SK-N-SH (cell line): ENCODE results near the gene WDR86. TPM values are rescaled to one million over a fixed set of nuclear protein-coding genes. Genes with fewer than 3 reads are reported as not detected.

ENCODE experiments used
- CTCF ChIA-PET: fragments of 300-600, 350-600 bp; formaldehyde crosslinking; extraction: SDS; loops from one replicate; lab custom pipeline; 2021; lab: Yijun Ruan, JAX
- POLR2A ChIA-PET: fragments of 350-600 bp; sonication (Branson Sonifier 250); formaldehyde crosslinking; extraction: SDS; loops from one replicate; lab custom pipeline; 2020; ENCODE audit warnings: antibody characterized with exemption, inconsistent platforms; lab: Yijun Ruan, JAX
- DNase-seq: peaks from one replicate; pipeline ENCODE4 v3.0.0; 2012
- H2AFZ ChIP-seq: fragments of 200-600 bp; sonication (generic); 2 replicates; pipeline ENCODE4 v1.8.1; 2016; ENCODE audit warnings: antibody characterized with exemption, mild to moderate bottlenecking, low read depth
- H3F3A ChIP-seq: fragments of 200-600 bp; sonication (generic); replicated peaks from 2 replicates; pipeline ENCODE3; 2016; ENCODE audit warnings: antibody characterized with exemption, mild to moderate bottlenecking; ENCODE audit not compliant: insufficient read depth
- H3K27ac ChIP-seq, 2 experiments: fragments of 200-500 bp in 1 of 2; fragments of 200-600 bp in 1 of 2; sonication (Bioruptor generic) in 1 of 2; sonication (generic), shearing (Covaris generic) in 1 of 2; 2 replicates each; pipeline versions ENCODE4 v1.5.1 to v1.6.1; 2014 to 2016; ENCODE audit warnings: low read depth in 2 of 2, inconsistent platforms in 1 of 2, low read length in 1 of 2, mild to moderate bottlenecking in 1 of 2, mixed read lengths in 1 of 2
- H3K27me3 ChIP-seq: fragments of 200-600 bp; sonication (generic), shearing (Covaris generic); 2 replicates; pipeline ENCODE4 v1.6.1; 2016; ENCODE audit warnings: mixed run types; ENCODE audit not compliant: insufficient read depth
- H3K36me3 ChIP-seq, 2 experiments: fragments of 200-500 bp in 1 of 2; fragments of 200-600 bp in 1 of 2; sonication (Bioruptor generic) in 1 of 2; sonication (generic) in 1 of 2; replicated peaks in 1 of 2; 2 replicates each; pipeline versions ENCODE3 to v1.5.1; 2014 to 2016; ENCODE audit warnings: low read length in 1 of 2, mild to moderate bottlenecking in 1 of 2; ENCODE audit not compliant: insufficient read depth in 2 of 2, control insufficient read depth in 1 of 2
- H3K4me1 ChIP-seq, 2 experiments: fragments of 200-500 bp in 1 of 2; fragments of 200-600 bp in 1 of 2; sonication (Bioruptor generic) in 1 of 2; sonication (generic), shearing (Covaris generic) in 1 of 2; 2 replicates each; pipeline versions ENCODE4 v1.5.1 to v1.6.1; 2014 to 2016; ENCODE audit warnings: low read depth in 1 of 2, low read length in 1 of 2, mixed run types in 1 of 2; ENCODE audit not compliant: insufficient read depth in 2 of 2, control insufficient read depth in 1 of 2
- H3K4me2 ChIP-seq: fragments of 200-600 bp; sonication (generic), shearing (Covaris generic); 2 replicates; pipeline ENCODE4 v1.6.1; 2017; ENCODE audit warnings: mixed run types
- H3K4me3 ChIP-seq, 2 experiments: fragments of 200-500 bp in 1 of 2; fragments of 200-600 bp in 1 of 2; sonication (Bioruptor generic) in 1 of 2; sonication (generic), shearing (Covaris generic) in 1 of 2; 2 replicates each; pipeline versions ENCODE4 v1.5.1 to v1.8.1; 2014 to 2016; ENCODE audit warnings: low read depth in 2 of 2, inconsistent platforms in 1 of 2, low read length in 1 of 2, mild to moderate bottlenecking in 1 of 2, mixed read lengths in 1 of 2, moderate library complexity in 1 of 2
- H3K79me2 ChIP-seq: fragments of 200-600 bp; sonication (generic); 2 replicates; pipeline ENCODE4 v1.8.1; 2017; ENCODE audit warnings: mild to moderate bottlenecking; ENCODE audit not compliant: insufficient read depth
- H3K9ac ChIP-seq: fragments of 200-600 bp; sonication (generic); 2 replicates; pipeline ENCODE4 v1.6.1; 2017; ENCODE audit warnings: mixed run types
- H3K9me2 ChIP-seq: fragments of 200-600 bp; sonication (generic); 2 replicates; pipeline ENCODE4 v1.6.1; 2017; ENCODE audit warnings: mixed run types
- H3K9me3 ChIP-seq: fragments of 200-600 bp; sonication (generic); 2 replicates; pipeline ENCODE4 v1.6.1; 2017; ENCODE audit warnings: mixed run types, mild to moderate bottlenecking, moderate library complexity
- H4K20me1 ChIP-seq: fragments of 200-600 bp; sonication (generic); 2 replicates; pipeline ENCODE4 v1.6.1; 2017; ENCODE audit warnings: mild to moderate bottlenecking, mixed run types; ENCODE audit not compliant: insufficient read depth
- ELF1 ChIP-seq: IDR thresholded peaks from 2 replicates; pipeline ENCODE4 v1.4.0; 2012
- FOSL2 ChIP-seq: IDR thresholded peaks from 2 replicates; pipeline ENCODE4 v1.4.0; 2012; ENCODE audit warnings: low read depth, mild to moderate bottlenecking, moderate library complexity, borderline replicate concordance
- FOXM1 ChIP-seq: IDR thresholded peaks from 2 replicates; pipeline ENCODE4 v1.4.0; 2012; ENCODE audit warnings: low read depth, mild to moderate bottlenecking
- IRF3 ChIP-seq: fragments of 150-350 bp; IDR thresholded peaks from 2 replicates; pipeline ENCODE4 v1.6.1; 2016; ENCODE audit warnings: mild to moderate bottlenecking, low read depth, low read length
- JUND ChIP-seq: IDR thresholded peaks from 2 replicates; pipeline ENCODE4 v1.4.0; 2012
- MAX ChIP-seq: IDR thresholded peaks from 2 replicates; pipeline ENCODE4 v1.4.0; 2012; ENCODE audit warnings: low read depth
- MEF2A ChIP-seq: IDR thresholded peaks from 2 replicates; pipeline ENCODE4 v1.4.0; 2012; ENCODE audit warnings: low read depth, borderline replicate concordance
- MXI1 ChIP-seq: IDR thresholded peaks from 2 replicates; pipeline ENCODE4 v1.6.1; 2012; ENCODE audit warnings: mild to moderate bottlenecking, low read depth, low read length, improper control_type of control experiment
- NFIC ChIP-seq: IDR thresholded peaks from 2 replicates; pipeline ENCODE4 v1.4.0; 2012; ENCODE audit warnings: borderline replicate concordance
- PBX3 ChIP-seq: IDR thresholded peaks from 2 replicates; pipeline ENCODE4; 2012
- RAD21 ChIP-seq: IDR thresholded peaks from 2 replicates; pipeline ENCODE4 v1.6.1; 2012; ENCODE audit warnings: mild to moderate bottlenecking, low read length
- RCOR1 ChIP-seq: fragments of 150-350 bp; IDR thresholded peaks from 2 replicates; pipeline ENCODE4 v1.6.1; 2017; ENCODE audit warnings: antibody characterized with exemption, low read length
- RXRA ChIP-seq: IDR thresholded peaks from 2 replicates; pipeline ENCODE4 v1.4.0; 2012; ENCODE audit warnings: low read depth, mild to moderate bottlenecking, borderline replicate concordance
- SMC3 ChIP-seq: IDR thresholded peaks from 2 replicates; pipeline ENCODE4 v1.6.1; 2012; ENCODE audit warnings: low read depth, low read length, improper control_type of control experiment
- TAF1 ChIP-seq: IDR thresholded peaks from 2 replicates; pipeline ENCODE4 v1.6.1; 2012; ENCODE audit warnings: low read depth, mild to moderate bottlenecking, low read length, moderate library complexity, borderline replicate concordance
- TEAD4 ChIP-seq: IDR thresholded peaks from 2 replicates; pipeline ENCODE4 v1.4.0; 2012; ENCODE audit warnings: mild to moderate bottlenecking, borderline replicate concordance; ENCODE audit not compliant: insufficient read depth
- USF2 ChIP-seq: fragments of 150-350 bp; IDR thresholded peaks from 2 replicates; pipeline ENCODE4 v1.6.1; 2017; ENCODE audit warnings: antibody characterized with exemption, low read length, low read depth, borderline replicate concordance
- YY1 ChIP-seq: IDR thresholded peaks from 2 replicates; pipeline ENCODE4 v1.4.0; 2012; ENCODE audit warnings: low read depth, mild to moderate bottlenecking
- WGBS: methylation state at CpG from one replicate; pipeline ENCODE4 v1.1.6; 2017; ENCODE audit warnings: low lambda C conversion rate; 5-methylcytosine and 5-hydroxymethylcytosine counted together
- polyA plus RNA-seq, 3 experiments: library from polyadenylated mRNA; depleted of rRNA; stranded (reverse); fragments of >200 nt; gene quantifications; 2 replicates each; pipeline ENCODE4 v1.2.3, GENCODE V29; 2012

WDR86 gene
- polyA plus RNA-seq, 1 of the 3 experiments (the other 2 are of a cell fraction), result 1.0 TPM

- Histone ChIP-seq H3F3A (no peaks in the 10 kb centered on the region), H3K4me1 (no peaks in the 10 kb centered on the region), H3K27ac (no peak overlapping the region), H4K20me1 (no peaks in the 10 kb centered on the region), H3K9me3 (no peaks in the 10 kb centered on the region), H3K9ac (no peak overlapping the region), H2AFZ (no peak overlapping the region), H3K79me2 (no peaks in the 10 kb centered on the region), H3K27me3 (no peaks in the 10 kb centered on the region), H3K4me3 (no peak overlapping the region), H3K36me3 (no peaks in the 10 kb centered on the region), H3K9me2 (no peaks in the 10 kb centered on the region), H3K4me2 (no peak overlapping the region)
- TF ChIP-seq RXRA (no peak), MEF2A (no peak), TAF1 (no peak), TEAD4 (no peak), NFIC (no peak), USF2 (no peak), MXI1 (no peak), IRF3 (no peak), YY1 (no peak), ELF1 (no peak), SMC3 (no peak), RCOR1 (no peak), JUND (no peak), RAD21 (no peak), MAX (no peak), PBX3 (no peak), FOSL2 (no peak), FOXM1 (no peak)
- 85% methylated on average over 13 of the region's 13 CpGs for WGBS
- POLR2A ChIA-PET, result no interaction called here
- DNase-seq, result no peak
- CTCF ChIA-PET, result interaction anchor here (1.3 to 1.9 kb wide), 4 partner anchors 13 to 153 kb away, joined by 3 to 4 read pairs (median 4); partner anchors contain the start of gene WDR86
These were observed 12.8 kb downstream of the WDR86 start for GRCh38 chr7:151397026-151397425.
